Neural cell (in vitro differentiated cells): ENCODE results near the gene PCED1B. TPM values are rescaled to one million over a fixed set of nuclear protein-coding genes. Genes with fewer than 3 reads are reported as not detected.

ENCODE experiments used
- H2AFZ ChIP-seq: fragments of 200-600, 300-800 bp; sonication (generic), shearing (Covaris generic); 2 replicates; pipeline ENCODE4 v1.6.0; 2014; ENCODE audit warnings: low read depth, mild to moderate bottlenecking, antibody characterized with exemption, low read length, moderate library complexity
- H3F3A ChIP-seq: fragments of 200-600 bp; shearing (Covaris generic); 2 replicates; pipeline ENCODE4 v1.6.1; 2016; ENCODE audit warnings: mild to moderate bottlenecking, moderate library complexity, mixed read lengths, antibody characterized with exemption, low read length; ENCODE audit not compliant: insufficient read depth, poor library complexity, severe bottlenecking
- H3K27ac ChIP-seq: fragments of 200-600, 300-800 bp; sonication (generic), shearing (Covaris generic); 2 replicates; pipeline ENCODE4 v1.5.1; 2014; ENCODE audit warnings: mild to moderate bottlenecking, low read length, moderate library complexity
- H3K27me3 ChIP-seq: fragments of 300-800, 200-600 bp; sonication (generic), shearing (Covaris generic); 2 replicates; pipeline ENCODE4 v1.6.0; 2014; ENCODE audit warnings: mild to moderate bottlenecking, low read depth, low read length, moderate library complexity; ENCODE audit not compliant: insufficient read depth
- H3K36me3 ChIP-seq: fragments of 300-800, 200-600 bp; sonication (generic), shearing (Covaris generic); 2 replicates; pipeline ENCODE4 v1.5.1; 2014; ENCODE audit warnings: mild to moderate bottlenecking, antibody characterized with exemption, low read length, moderate library complexity; ENCODE audit not compliant: insufficient read depth
- H3K4me2 ChIP-seq: fragments of 300-800, 200-600 bp; sonication (generic), shearing (Covaris generic); 2 replicates; pipeline ENCODE4 v1.6.0; 2014; ENCODE audit warnings: mild to moderate bottlenecking, low read length
- H3K4me3 ChIP-seq: fragments of 300-800, 200-600 bp; sonication (generic), shearing (Covaris generic); 2 replicates; pipeline ENCODE4 v1.5.1; 2014; ENCODE audit warnings: mild to moderate bottlenecking, low read length, moderate library complexity
- H3K79me2 ChIP-seq: fragments of 200-600 bp; shearing (Covaris generic); replicated peaks from 2 replicates; pipeline ENCODE4 v1.6.0; 2014; ENCODE audit warnings: mild to moderate bottlenecking, low read length, moderate library complexity; ENCODE audit not compliant: insufficient read depth
- H3K9ac ChIP-seq: fragments of 300-800, 200-600 bp; sonication (generic), shearing (Covaris generic); 2 replicates; pipeline ENCODE4 v1.6.1; 2016; ENCODE audit warnings: mild to moderate bottlenecking, low read length, mixed read lengths
- H3K9me2 ChIP-seq: fragments of 200-600 bp; shearing (Covaris generic); 2 replicates; pipeline ENCODE4 v1.6.1; 2016; ENCODE audit warnings: mild to moderate bottlenecking, low read length, mixed read lengths; ENCODE audit not compliant: insufficient read depth
- H3K9me3 ChIP-seq: fragments of 200-600, 300-800 bp; sonication (generic), shearing (Covaris generic); 2 replicates; pipeline ENCODE4 v1.6.1; 2016; ENCODE audit warnings: mild to moderate bottlenecking, mixed run types, low read length, moderate library complexity, mixed read lengths
- H4K20me1 ChIP-seq: fragments of 200-600 bp; shearing (Covaris generic); 2 replicates; pipeline ENCODE4 v1.6.1; 2016; ENCODE audit warnings: mild to moderate bottlenecking, mixed run types; ENCODE audit not compliant: insufficient read depth
- EP300 ChIP-seq: fragments of 450-650 bp; conservative IDR thresholded peaks from 2 replicates; pipeline ENCODE4 v1.6.1; 2014; ENCODE audit warnings: antibody characterized with exemption, mild to moderate bottlenecking, moderate library complexity; ENCODE audit not compliant: poor library complexity, severe bottlenecking
- EZH2 ChIP-seq: fragments of 200-600, 300-800 bp; shearing (Covaris generic), sonication (generic); IDR thresholded peaks from 2 replicates; pipeline ENCODE4 v1.6.1; 2014; ENCODE audit warnings: antibody characterized with exemption, low read length, borderline replicate concordance, mild to moderate bottlenecking; ENCODE audit not compliant: insufficient read depth, poor library complexity, severe bottlenecking
- MXI1 ChIP-seq: fragments of 450-650 bp; conservative IDR thresholded peaks from 2 replicates; pipeline ENCODE4 v1.6.1; 2014; ENCODE audit warnings: antibody characterized with exemption, mild to moderate bottlenecking; ENCODE audit not compliant: poor library complexity, severe bottlenecking
- POLR2AphosphoS5 ChIP-seq: IDR thresholded peaks from 2 replicates; pipeline ENCODE4 v1.6.1; 2012
- RAD21 ChIP-seq: fragments of 450-650 bp; conservative IDR thresholded peaks from 2 replicates; pipeline ENCODE4 v1.6.1; 2014; ENCODE audit warnings: antibody characterized with exemption, mild to moderate bottlenecking, moderate library complexity
- REST ChIP-seq: IDR thresholded peaks from 2 replicates; pipeline ENCODE4 v1.6.1; 2012; ENCODE audit warnings: borderline replicate concordance
- SMC3 ChIP-seq: fragments of 450-650 bp; conservative IDR thresholded peaks from 2 replicates; pipeline ENCODE4 v1.6.1; 2014; ENCODE audit warnings: antibody characterized with exemption, mild to moderate bottlenecking, moderate library complexity; ENCODE audit not compliant: poor library complexity
- TAF1 ChIP-seq: IDR thresholded peaks from 2 replicates; pipeline ENCODE4 v1.6.1; 2012; ENCODE audit warnings: low read depth
- polyA plus RNA-seq: library from polyadenylated mRNA; depleted of rRNA; stranded (reverse); fragments of >200 nt; gene quantifications from 2 replicates; pipeline ENCODE4 v1.2.3, GENCODE V29; 2014
- TF ChIP-seq, protein P1 (sequence below): fragments of 450-650 bp; IDR thresholded peaks from 2 replicates; pipeline ENCODE4 v1.5.1; 2014; ENCODE audit warnings: antibody characterized with exemption, mild to moderate bottlenecking, moderate library complexity; ENCODE audit not compliant: poor library complexity, severe bottlenecking

The PCED1B gene
- polyA plus RNA-seq, 1 donor from 2014 or later, result not detected

DNA sequence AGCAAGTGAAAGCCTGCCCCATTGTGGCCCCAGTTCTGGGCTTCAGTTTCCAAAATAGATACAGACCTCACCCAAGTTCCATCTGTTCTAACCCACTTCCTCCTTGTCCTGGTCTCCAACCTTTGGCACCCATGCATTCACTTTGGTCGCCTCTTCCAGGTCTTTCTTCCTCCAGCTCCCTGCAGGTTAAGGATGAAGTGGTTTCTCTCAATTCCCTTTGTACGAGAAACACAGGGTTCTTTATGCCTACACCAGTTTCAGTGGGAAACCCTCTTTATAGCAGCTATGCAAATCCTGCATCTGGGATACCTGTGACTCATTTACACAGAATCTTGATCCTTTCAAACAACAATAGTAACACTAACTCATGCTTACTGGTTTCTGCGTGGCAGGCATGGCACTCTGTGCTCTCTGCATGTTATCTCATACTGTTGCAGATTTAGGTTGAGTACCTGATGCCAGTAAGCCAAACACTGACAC is 110.9 kb downstream of the PCED1B start:
- Histone ChIP-seq H3K4me3 (no peak overlapping the region), H4K20me1 (no peaks in the 10 kb centered on the region), H3K36me3 (no peaks in the 10 kb centered on the region), H3K4me2 (no peak overlapping the region), H3K9ac (no peak overlapping the region), H3K9me2 (no peaks in the 10 kb centered on the region), H3F3A (no peaks in the 10 kb centered on the region), H2AFZ (no peak overlapping the region), H3K79me2 (no peaks in the 10 kb centered on the region), H3K27ac (no peak overlapping the region), H3K9me3 (no peaks in the 10 kb centered on the region), H3K27me3 (no peaks in the 10 kb centered on the region)
- TF ChIP-seq EP300, result no peak
- TF ChIP-seq, protein P1, sequence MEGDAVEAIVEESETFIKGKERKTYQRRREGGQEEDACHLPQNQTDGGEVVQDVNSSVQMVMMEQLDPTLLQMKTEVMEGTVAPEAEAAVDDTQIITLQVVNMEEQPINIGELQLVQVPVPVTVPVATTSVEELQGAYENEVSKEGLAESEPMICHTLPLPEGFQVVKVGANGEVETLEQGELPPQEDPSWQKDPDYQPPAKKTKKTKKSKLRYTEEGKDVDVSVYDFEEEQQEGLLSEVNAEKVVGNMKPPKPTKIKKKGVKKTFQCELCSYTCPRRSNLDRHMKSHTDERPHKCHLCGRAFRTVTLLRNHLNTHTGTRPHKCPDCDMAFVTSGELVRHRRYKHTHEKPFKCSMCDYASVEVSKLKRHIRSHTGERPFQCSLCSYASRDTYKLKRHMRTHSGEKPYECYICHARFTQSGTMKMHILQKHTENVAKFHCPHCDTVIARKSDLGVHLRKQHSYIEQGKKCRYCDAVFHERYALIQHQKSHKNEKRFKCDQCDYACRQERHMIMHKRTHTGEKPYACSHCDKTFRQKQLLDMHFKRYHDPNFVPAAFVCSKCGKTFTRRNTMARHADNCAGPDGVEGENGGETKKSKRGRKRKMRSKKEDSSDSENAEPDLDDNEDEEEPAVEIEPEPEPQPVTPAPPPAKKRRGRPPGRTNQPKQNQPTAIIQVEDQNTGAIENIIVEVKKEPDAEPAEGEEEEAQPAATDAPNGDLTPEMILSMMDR, result no peak
- no peak for TF ChIP-seq EZH2
- no peak for TF ChIP-seq REST
- TF ChIP-seq TAF1, result no peak
- no peak for TF ChIP-seq SMC3
- no peak for TF ChIP-seq POLR2AphosphoS5
- TF ChIP-seq RAD21, result no peak
- TF ChIP-seq MXI1, result no peak

DNA sequence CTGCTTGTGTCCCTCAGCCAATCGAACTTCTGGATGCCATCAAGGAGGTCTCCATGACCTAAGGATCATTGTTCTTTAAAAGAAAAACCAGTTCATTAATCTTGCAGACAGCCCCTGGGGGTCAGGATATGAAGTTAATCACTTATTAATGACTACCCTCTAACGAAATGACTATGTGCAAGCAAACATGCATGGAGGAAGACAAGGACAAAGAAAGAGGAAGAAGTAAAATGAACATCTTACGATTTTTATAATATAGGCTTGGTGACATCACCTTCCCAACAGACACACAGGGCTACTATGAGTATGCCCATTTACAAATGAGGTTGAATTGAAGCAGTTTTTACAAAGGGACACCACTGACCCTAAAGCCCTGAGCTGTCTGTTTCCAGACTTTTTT is 111.5 kb downstream of the PCED1B start:
- no peaks in the 10 kb centered on the region for H3K79me2 ChIP-seq
- TF ChIP-seq EZH2 (no peak), MXI1 (no peak), REST (no peak)
- H3K4me2 ChIP-seq, result no peak overlapping the region
- no peaks in the 10 kb centered on the region for H3K9me2 ChIP-seq
- H3K27ac ChIP-seq, result no peak overlapping the region
- no peak overlapping the region for H3K4me3 ChIP-seq
- H3K36me3 ChIP-seq, result no peaks in the 10 kb centered on the region
- H4K20me1 ChIP-seq, result no peaks in the 10 kb centered on the region
- no peaks in the 10 kb centered on the region for H3K9me3 ChIP-seq
- no peaks in the 10 kb centered on the region for H3F3A ChIP-seq
- H2AFZ ChIP-seq, result no peak overlapping the region
- H3K9ac ChIP-seq, result no peak overlapping the region
- no peaks in the 10 kb centered on the region for H3K27me3 ChIP-seq
